Fibroblast of pulmonary artery (primary cell): ENCODE results near the gene TCP11L2.
A peak's percentile ranks its signal among the peaks of the same experiment; 100 is the strongest.

Source experiments
- DNase-seq: peaks from one replicate; pipeline ENCODE4 v3.0.0-alpha.2; 2010; ENCODE audit warnings: low read depth
- H3K4me3 ChIP-seq: replicated peaks from 2 replicates; pipeline ENCODE4 v1.5.1; 2011; ENCODE audit warnings: low read depth, mild to moderate bottlenecking, control low read depth, low read length, moderate library complexity
- CTCF ChIP-seq: IDR thresholded peaks from 2 replicates; pipeline ENCODE4 v1.5.1; 2011; ENCODE audit warnings: mild to moderate bottlenecking, control low read depth, low read length, inconsistent platforms; ENCODE audit errors: missing control alignments

The TCP11L2 gene

GRCh38 chr12:106341086-106341877 lies 38.7 kb downstream of the TCP11L2 start:
- H3K4me3 ChIP-seq, result no peak overlapping the region
- no peak for TF ChIP-seq CTCF
- no peak for DNase-seq

GRCh38 chr12:106342397-106343213 lies 40.1 kb downstream of the TCP11L2 start:
- DNase-seq, result peak; percentile 78
- no peak for TF ChIP-seq CTCF
- peak overlapping the region; percentile 24 for H3K4me3 ChIP-seq

GRCh38 chr12:106343214-106343528 lies 40.6 kb downstream of the TCP11L2 start:
- peak overlapping the region; percentile 21 for H3K4me3 ChIP-seq
- no peak for DNase-seq
- TF ChIP-seq CTCF, result no peak

- no peak for TF ChIP-seq CTCF
- DNase-seq, result no peak
- no peak overlapping the region for H3K4me3 ChIP-seq
These were observed 41.6 kb downstream of the TCP11L2 start for GRCh38 chr12:106344131-106344530.

- TF ChIP-seq CTCF, result peak; percentile 52
- H3K4me3 ChIP-seq, result no peak overlapping the region
- peak; percentile 72 for DNase-seq
These were observed 43.2 kb downstream of the TCP11L2 start for GRCh38 chr12:106345746-106346145.

- TF ChIP-seq CTCF, result no peak
- no peak for DNase-seq
- H3K4me3 ChIP-seq, result no peak overlapping the region
These were observed 45.9 kb downstream of the TCP11L2 start for GRCh38 chr12:106348411-106348810.
